GM19452 (cell line): ENCODE measurements around the gene GMEB1.
"Not testable (repeated sequence)": the region's sequence is repeated elsewhere in the genome, so short reads cannot be mapped to it uniquely, and the experiment has no call there.

Source experiments
- ATAC-seq: cut with Tn5 transposase; IDR thresholded peaks from one replicate; pipeline ENCODE4 v1.9.1; 2021; ENCODE audit not compliant: unreplicated experiment

Gene GMEB1, protein sequence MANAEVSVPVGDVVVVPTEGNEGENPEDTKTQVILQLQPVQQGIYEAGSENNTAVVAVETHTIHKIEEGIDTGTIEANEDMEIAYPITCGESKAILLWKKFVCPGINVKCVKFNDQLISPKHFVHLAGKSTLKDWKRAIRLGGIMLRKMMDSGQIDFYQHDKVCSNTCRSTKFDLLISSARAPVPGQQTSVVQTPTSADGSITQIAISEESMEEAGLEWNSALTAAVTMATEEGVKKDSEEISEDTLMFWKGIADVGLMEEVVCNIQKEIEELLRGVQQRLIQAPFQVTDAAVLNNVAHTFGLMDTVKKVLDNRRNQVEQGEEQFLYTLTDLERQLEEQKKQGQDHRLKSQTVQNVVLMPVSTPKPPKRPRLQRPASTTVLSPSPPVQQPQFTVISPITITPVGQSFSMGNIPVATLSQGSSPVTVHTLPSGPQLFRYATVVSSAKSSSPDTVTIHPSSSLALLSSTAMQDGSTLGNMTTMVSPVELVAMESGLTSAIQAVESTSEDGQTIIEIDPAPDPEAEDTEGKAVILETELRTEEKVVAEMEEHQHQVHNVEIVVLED

DNA sequence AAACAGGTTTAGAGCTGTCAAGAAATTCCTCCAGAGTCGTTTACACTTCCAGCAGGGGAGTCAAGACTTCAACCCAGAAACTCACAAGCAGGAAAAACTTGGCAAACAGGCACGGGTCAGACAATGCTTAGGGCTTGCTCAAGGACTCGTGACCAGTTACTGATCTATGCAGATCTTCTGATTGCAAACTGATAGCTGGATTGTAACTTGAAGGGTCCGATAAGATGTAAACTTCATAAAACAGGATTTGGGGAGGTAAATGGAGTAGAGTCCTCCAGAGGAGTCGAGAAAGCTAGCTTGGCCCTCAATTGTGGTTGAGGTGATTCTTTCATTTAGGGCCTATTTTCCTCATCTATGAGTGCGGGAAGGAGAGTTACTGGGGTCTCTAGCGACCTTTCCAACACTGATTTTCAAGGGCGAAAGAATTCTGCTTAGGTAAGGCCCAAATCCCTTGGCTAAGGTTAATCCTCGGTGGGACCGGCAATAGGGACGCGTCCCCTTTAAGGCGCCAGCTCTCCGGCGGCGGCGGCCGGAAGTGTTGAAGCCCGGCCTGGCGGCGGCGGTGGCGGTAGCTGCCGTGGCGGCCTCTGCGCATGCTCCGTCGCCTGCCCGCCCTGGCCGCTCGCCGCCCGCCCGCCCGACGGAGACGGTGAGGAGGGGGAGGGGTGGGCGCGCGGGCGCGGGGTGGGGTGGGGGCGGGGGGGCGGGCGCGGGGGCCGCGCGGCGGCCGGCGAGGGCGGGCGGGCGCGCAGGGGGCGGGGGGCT lies at the start of gene GMEB1:
GMEB1 (plus strand) TSS at position 594 of the 765 bp plus-strand sequence. CDS start 14,829 bp downstream, outside the sequence.
- peak; percentile 70 for ATAC-seq

DNA sequence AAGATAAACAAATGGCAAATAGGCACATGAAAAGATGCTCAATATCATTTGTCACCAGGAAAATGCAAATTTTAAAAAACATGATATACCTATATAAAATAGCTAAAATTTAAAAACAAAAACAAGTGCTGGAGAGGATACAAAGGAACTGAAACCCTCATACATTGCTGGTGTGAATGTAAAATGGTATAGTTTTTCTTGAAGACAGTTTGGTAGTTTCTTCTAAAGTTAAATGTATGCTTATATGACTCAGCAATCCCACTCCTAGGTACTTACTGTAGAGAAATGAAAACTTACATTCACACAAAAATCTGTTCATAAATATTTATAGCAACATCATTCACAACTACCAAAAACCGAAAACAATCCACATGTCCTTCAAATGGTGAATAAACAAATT lies 36.9 kb upstream of the GMEB1 start:
- ATAC-seq = no peak

DNA sequence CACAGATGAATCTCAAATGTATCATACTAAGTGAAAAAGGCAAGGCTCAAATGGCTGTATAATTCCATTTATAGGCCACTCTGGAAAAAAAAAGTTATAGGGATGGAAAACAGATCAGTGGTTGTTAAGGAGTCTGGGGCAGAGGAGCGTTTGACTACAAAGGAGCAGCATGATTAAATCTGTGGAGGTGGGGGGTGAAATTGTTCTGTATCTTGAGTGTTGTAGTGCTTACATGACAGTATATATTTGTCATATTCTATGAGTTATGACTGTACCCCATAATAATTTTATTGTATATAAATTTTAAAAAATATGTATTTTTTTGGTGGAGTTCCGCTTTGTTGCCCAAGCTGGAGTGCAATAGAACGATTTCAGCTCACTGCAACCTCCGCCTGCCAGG lies 36.0 kb upstream of the GMEB1 start:
- no peak for ATAC-seq

DNA sequence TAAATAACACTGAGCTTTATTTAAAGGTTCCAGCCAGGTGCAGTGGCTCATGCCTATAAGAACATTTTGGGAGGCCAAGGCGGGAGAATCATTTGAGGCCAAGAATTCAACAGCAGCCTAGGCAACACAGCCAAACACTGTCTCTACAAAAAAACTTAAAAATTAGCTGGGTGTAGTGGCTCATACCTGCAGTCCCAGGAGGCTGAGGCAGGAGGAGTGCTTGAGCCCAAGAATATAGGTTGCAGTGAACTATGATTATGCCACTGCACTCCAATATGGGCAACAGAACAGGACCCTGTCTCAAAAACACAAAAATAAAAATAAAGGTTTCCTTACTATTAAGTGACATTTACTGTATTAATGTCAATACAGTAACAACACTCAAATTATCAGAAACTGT lies 27.8 kb upstream of the GMEB1 start:
- no peak for ATAC-seq

DNA sequence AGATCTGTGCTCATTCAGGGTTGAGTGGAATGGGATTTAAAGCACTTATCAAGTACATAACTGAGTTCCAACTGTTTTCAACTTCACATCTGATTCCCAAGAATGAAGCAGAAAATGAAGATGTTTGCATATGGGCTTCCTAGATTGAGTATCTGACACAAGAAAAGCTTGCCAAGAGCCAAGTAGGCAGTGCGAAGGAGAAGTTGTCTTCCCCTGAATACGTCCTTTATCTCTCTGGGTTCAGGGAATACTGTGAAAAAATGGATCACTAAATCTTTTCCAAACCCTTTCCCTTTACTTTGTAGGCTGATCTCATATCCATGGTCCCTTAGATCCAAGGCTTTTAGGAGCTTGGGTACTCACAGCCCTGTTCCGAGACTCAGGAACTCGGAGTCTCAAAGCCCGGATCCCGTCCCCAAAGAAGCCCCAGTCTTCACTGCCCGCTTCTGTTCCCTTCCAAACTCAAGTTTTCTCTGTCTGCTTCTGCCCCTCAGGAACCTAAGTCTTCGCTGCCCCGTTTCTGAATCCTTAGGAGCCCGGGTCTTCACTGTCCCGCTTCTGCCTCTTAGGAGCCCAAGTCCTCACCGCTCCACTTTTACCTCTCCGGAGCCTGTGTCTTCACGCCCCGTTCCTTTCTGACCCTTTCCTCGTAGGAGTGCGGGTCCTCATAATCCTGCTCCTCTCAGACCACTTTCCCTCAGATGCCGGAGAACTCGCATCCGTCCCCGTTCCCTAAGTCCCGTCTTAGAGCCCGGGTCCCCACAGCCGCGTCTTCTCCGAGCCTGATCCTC lies 26.3 kb upstream of the GMEB1 start:
- ATAC-seq = peak; percentile 5

DNA sequence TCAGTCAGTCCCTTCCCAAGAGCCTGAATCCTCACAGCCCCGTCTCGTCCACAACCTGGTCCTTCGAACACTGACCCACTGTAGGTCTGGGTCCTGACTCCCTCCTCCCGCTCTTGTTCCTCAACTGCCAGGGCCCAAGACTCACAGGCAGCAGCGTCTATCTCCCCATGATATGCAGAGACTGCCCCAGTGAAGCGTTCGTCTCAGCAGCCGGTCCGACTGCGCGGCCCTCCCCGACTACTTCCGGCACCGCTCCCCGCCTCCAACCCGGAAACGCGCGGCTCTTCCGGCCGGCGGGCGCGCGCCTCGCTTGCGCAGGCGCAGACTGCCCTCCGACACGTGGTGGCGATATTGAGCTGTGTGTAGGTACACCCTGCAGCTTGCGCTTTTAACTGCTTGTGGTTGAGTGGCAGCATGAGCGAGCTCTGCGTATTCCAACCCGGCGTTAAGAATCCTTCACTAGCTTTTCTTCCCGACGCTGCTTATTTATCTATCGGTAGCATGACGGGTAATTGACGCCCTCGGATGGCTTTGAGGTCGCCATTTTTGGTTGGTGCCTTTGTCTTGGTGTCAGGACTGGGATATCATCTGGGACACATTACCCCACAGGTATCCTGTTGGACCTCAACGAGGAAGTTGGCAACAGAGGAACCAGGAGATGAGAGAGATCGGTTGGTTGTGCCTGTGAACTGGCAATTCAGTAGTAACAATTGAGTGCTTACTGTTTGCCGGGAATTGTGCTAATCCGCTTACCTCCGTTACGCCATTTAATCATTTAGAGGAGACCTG lies 25.5 kb upstream of the GMEB1 start, which contains the start of gene TAF12:
TAF12 (minus strand) TSS at position 221 of the 789 bp plus-strand sequence. CDS start 20,986 bp downstream, outside the sequence.
- peak; percentile 81 for ATAC-seq

DNA sequence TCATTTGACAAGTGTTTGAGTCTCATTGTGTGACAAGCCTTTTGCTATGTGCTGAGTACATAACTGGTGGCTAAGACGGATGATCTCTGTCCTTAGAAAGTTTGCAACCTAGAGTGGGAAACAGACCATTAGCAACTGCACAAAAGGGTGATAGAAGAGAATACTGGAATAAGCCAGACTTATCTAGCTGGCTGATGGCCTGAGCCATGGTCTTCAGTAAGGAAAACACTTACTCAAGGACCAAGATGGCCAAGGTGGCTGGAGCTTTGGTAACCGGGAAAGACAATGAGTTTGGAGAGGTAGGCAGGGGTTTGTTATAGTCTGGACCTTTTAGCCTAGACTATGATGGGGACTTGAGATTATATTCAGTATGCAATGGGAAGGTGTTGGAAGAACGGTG lies 24.1 kb upstream of the GMEB1 start:
- ATAC-seq = no peak

DNA sequence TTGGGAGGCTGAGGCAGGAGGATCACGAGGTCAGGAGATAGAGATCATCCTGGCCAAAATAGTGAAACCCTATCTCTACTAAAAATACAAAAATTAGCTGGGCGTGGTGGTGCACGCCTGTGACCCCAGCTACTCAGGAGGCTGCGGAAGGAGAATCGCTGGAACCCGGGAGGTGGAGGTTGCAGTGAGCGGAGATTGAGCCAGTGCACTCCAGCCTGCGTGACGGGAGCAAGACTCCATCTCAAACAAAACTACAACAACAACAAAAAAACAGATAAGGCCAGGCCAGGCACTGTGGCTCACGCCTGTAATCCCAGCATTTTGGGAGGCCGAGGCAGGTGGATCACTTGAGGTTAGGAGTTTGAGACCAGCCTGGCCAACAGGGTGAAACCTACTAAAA lies 23.2 kb upstream of the GMEB1 start:
- ATAC-seq = not testable (repeated sequence)

DNA sequence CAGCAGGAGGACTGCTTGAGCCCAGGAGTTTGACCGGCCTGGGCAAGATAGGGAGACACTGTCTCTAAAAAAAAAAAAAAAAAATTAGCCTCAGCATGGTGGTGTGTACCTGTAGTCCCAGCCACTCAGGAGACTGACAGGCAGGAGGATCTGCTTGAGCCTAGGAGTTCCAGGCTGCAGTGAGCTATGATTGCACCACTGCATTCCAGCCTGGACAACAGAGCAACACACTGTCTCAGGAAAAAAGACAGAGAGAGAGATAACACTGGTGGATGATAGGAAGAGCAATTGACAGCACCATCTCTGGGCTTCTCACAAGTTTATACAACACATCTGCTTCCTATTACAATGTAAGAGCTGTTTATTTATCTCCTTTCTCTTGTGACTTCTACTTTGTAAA lies 22.5 kb upstream of the GMEB1 start:
- ATAC-seq = no peak

DNA sequence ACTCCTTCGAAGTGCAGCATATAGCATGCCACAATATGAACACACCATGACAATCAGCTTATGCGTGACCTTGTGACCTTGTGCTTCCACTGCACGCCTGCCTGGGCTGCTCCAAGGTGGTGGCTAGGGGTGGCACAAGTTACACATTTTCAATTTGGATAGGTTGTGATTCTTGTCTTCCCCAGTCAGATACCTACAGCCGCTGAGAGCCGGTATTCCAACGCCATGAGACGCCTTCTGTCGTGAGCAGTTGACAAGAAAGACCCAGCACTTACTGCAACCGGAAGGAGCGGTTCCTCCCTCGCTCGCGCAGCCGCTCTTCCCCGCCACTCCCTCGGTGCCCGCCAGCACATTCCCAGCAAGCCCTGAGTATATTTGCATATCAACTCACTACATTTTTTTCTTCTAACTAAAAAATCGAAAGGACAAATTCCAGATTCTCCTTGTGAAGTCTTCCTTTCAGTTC lies 20.5 kb upstream of the GMEB1 start:
- peak; percentile 68 for ATAC-seq

DNA sequence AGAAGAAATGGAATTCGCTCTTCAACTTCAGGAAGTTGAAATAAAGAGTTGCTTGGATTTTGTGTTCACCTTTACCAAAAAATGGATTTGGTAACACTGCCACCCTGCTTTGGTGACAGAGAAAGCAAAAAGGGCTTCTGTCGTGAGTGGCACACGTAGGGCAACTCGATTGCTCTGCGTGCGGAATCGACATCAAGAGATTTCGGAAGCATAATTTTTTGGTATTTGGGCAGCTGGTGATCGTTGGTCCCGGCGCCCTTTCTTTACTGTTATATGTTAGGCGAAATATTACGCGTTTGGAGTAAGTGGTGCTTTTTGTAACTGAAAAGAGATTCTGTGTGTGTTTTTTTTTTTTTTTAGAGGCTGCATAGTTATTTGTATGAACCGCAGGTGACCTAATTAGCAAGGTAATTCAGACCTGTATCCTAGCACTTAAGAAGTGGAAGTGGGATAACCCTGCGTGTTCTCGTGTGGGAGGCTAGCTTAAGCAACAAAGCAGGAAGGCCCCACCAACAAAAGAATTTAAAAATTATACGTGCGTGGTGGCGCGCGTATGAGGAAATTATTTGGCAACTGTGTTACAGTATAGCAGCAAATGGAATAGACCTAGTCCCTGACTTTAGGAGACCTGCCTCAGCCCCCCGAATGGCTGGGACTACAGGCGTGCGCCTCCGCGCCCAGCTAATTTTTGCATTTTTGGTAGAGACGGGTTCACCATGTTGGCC lies 19.9 kb upstream of the GMEB1 start, which contains the start of gene RNU11:
RNU11 (plus strand) TSS at position 127 of the 725 bp plus-strand sequence.
- ATAC-seq = peak; percentile 71

DNA sequence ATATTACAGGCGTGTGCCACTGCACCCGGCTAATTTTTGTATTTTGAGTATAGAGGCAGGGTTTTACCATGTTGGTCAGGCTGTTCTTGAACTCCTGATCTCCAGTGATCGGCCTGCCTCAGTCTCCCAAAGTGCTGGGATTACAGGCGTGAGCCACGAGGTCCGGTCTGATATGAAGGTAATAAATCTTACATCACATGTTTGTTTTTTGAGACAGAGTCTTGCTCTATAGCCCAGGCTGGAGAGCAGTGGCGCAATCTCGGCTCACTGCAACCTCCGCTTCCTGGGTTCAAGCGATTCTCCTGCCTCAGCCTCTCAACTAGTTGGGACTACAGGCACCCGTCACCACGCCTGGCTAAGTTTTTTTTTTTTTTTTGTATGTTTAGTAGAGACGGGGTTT lies 15.5 kb upstream of the GMEB1 start:
- not testable (repeated sequence) for ATAC-seq

DNA sequence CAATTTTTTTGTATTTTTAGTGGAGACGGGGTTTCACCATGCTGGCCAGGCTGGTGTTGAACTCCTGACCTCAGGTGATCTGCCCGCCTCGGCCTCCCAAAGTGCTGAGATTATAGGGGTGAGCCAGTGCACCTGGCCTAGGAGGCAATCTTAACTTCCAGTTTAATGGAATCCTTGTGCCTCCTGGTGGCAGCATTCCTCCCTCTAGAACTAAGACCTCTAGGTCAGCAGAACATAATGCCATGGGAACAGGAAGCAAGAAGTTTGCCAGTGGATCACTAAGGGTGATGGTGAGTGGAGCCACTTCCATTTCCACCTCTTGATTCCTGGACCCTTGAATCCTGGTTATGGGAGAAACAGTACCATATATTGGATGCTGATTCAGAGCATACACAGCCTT lies 14.7 kb upstream of the GMEB1 start:
- ATAC-seq = not testable (repeated sequence)

DNA sequence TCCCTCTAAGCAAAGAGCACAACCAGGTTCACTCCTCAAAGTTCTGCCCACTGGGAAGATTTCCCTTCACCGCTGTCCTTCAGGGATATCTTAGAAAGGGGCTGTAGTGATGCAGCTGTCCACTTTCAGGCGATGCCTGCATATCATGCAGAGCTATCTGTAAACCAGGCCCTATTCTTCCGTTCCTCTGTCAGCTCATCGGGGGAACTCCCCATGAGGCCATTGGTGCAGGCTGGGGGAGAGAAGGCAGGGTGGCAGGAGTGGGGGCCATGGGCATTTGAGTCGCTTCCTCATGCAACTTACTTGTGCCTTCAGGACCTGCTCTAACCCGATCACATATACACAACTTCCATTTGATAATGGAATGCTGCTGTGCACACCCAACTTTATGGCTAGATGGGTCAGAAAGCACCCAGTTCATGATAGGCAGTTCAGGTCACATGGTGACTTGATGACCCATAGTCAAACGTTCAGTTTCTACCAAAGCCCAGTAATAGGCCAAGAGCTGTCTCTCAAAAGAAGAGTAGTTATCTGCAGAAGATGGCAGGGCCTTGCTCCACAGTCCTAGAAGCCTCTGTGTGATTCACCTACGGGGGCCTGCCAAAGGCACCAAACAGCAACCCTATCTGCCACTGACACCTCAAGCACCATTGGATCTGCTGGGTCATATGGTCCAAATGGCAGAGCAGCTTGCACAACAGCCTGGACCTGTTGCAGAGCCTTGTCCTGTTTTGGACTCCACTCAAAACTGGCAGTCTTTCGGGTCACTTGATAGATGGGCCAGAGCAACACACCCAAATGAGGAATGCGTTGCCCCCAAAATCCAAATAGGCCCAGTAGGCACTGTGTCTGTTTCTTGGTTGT lies 12.9 kb upstream of the GMEB1 start:
- ATAC-seq = not testable (repeated sequence)

DNA sequence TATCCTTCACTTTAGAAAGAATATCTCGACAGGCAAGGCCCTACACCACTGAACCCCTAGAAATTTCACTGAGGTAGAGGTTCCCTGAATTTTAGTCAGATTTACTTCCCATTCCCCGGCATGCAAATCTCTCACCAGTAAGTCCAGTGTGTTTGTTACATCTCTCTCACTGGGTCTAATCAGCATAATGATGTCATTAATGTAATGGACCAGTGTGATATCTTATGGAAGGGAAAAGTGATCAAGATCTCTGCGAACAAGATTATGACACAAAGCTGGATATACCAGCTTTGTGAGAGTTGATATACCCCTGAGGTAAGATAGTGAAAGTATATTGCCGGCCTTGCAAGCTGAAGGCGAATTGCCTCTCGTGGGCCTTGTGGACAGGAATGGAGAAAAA lies 12.2 kb upstream of the GMEB1 start:
- no peak for ATAC-seq

DNA sequence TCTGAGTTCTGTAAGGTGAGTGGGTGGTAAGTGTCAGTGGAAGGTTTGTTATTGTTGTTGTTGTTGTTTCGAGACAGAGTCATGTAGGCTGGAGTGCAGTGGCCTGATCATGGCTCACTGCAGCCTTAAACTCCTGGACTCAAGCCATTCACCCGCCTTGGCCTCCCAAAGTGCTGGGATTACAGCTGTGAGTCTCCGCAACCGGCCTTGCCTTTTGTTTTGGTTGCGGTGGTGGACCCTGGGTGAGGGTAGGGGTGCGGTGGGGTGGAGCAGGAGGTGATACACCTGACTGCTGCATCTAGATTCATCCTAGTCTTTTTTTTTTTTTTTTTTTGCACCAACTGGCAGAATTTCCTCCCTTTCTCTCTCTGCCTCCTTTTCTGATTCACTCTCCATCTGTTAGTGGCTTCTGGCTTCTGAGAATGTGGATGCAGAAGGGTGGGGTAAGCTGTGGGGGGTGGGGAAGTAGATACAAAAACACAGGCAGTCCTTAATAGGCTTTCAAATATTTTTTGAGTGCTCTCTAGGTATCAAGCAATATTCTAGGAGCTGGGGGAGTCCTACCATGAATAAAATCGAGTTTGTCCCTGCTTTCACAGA lies 4.6 kb upstream of the GMEB1 start:
- ATAC-seq = no peak

DNA sequence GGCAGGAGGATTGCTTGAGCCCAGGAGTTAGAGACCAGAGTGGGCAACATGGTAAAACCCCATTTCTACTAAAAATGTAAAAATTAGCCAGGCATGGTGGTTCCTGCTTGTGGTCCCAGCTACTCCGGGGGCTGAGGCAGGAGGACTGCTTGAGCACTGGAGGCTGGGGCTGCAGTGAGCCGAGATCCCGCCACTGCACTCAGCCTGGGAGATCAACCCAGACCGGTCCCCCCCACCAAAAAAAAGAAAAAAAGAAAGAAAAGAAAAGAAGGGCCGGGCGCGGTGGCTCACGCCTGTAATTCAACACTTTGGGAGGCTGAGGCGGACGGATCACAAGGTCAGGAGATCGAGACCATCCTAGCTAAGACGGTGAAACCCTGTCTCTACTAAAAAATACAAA lies 1.8 kb upstream of the GMEB1 start:
- ATAC-seq = no peak
